Measurements from ENCODE around the gene FGF12. TPM values are rescaled to one million over a fixed set of nuclear protein-coding genes. Genes with fewer than 3 reads are reported as not detected.

Gene FGF12
- polyA plus RNA-seq, 3 donors: not detected

DNA sequence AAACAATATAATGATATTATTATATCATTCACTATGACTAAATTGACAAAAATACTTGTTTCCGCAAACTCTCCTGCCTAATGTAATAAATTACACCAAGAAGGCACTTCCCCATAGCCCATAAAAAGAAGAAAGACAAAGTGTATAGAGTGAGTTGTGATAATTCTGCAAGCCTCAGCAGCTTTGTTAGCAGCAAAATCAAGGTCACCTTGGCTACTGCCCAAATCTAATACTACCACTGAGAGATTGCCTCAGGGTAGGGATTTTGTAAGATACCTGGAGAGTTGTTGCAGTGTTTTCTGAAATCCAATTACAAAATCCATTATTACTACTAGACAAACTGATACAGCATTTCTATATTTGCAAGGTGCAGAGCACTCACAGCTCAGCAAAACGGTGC lies 503.5 kb downstream of the FGF12 start:
- Histone ChIP-seq H3K27ac (ENCODE audit: low read depth in 1 of 2, low read length in 2 of 2) (no peak overlapping the region), H3K36me3 (replicated peaks in 1 of 2; ENCODE audit: control insufficient read depth in 1 of 2, insufficient read depth in 2 of 2, low read length in 2 of 2) (no peaks in the 10 kb centered on the region), H3K27me3 (ENCODE audit: control insufficient read depth in 2 of 2, insufficient read depth in 2 of 2, low read length in 2 of 2) (no peaks in the 10 kb centered on the region), H3K4me2 (replicated peaks; ENCODE audit: extremely low read depth, low read length, poor library complexity, severe bottlenecking) (no peak overlapping the region), H3K9ac (ENCODE audit: insufficient read depth, low read length, poor library complexity, severe bottlenecking) (no peak overlapping the region), H2AFZ (ENCODE audit: insufficient read depth, low read depth, low read length, poor library complexity, severe bottlenecking) (no peak overlapping the region), H3K9me3 (replicated peaks in 1 of 2; ENCODE audit: control insufficient read depth in 1 of 2, insufficient read depth in 1 of 2, low read length in 2 of 2) (no peaks in the 10 kb centered on the region), H3K4me3 (replicated peaks in 1 of 3; ENCODE audit: low read depth in 2 of 3, low read length in 3 of 3) (no peak overlapping the region), H3K4me1 (ENCODE audit: control insufficient read depth in 1 of 2, insufficient read depth in 2 of 2, low read length in 2 of 2) (no peaks in the 10 kb centered on the region), H4K20me1 (ENCODE audit: insufficient read depth, low read length) (no peaks in the 10 kb centered on the region), H3K79me2 (ENCODE audit: insufficient read depth, low read length) (no peaks in the 10 kb centered on the region)
- intact Hi-C loops (cut with micrococcal nuclease): no loop called here
- no peaks in the 10 kb centered on the region for H3K4me1 Mint-ChIP-seq
- H3K9me3 Mint-ChIP-seq: peaks cover 0 to 1% (median 0%) of the 10 kb centered on the region in 7 donors
- no peak overlapping the region for H3K27ac Mint-ChIP-seq
- no peaks in the 10 kb centered on the region for H3K36me3 Mint-ChIP-seq
- no peak for DNase-seq
- no CpG with 5 or more reads among the region's 2 CpGs for WGBS (ENCODE audit: insufficient coverage)
- TF ChIP-seq, protein P1, sequence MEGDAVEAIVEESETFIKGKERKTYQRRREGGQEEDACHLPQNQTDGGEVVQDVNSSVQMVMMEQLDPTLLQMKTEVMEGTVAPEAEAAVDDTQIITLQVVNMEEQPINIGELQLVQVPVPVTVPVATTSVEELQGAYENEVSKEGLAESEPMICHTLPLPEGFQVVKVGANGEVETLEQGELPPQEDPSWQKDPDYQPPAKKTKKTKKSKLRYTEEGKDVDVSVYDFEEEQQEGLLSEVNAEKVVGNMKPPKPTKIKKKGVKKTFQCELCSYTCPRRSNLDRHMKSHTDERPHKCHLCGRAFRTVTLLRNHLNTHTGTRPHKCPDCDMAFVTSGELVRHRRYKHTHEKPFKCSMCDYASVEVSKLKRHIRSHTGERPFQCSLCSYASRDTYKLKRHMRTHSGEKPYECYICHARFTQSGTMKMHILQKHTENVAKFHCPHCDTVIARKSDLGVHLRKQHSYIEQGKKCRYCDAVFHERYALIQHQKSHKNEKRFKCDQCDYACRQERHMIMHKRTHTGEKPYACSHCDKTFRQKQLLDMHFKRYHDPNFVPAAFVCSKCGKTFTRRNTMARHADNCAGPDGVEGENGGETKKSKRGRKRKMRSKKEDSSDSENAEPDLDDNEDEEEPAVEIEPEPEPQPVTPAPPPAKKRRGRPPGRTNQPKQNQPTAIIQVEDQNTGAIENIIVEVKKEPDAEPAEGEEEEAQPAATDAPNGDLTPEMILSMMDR (IDR thresholded peaks at IDR 0.05): no peak
- H3K4me3 Mint-ChIP-seq: no peak overlapping the region
- H3K27me3 Mint-ChIP-seq (ENCODE audit: low read depth in 3 of 3): no peaks in the 10 kb centered on the region

DNA sequence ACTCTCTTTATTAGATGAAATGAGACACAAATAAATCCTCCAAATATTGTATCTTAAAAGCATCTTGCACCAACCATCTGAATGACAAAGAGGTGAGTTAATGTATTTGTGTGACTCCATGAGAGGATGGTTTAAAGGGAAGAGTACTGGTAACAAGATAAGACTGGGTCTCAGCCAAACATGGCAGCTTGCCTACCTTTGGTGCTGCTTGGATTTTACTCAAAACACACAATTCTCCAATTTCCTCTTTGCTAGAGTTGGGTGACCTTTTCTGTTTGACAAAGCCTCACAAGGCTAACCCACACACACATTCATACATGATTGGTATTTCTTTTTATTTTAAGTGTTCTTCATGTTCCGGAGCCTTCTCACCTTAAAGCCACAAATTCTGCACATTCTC lies 506.4 kb downstream of the FGF12 start:
- Histone ChIP-seq H3K36me3 (replicated peaks in 1 of 2; ENCODE audit: control insufficient read depth in 1 of 2, insufficient read depth in 2 of 2, low read length in 2 of 2) (no peaks in the 10 kb centered on the region), H4K20me1 (ENCODE audit: insufficient read depth, low read length) (no peaks in the 10 kb centered on the region), H3K27ac (ENCODE audit: low read depth in 1 of 2, low read length in 2 of 2) (no peak overlapping the region), H3K9me3 (replicated peaks in 1 of 2; ENCODE audit: control insufficient read depth in 1 of 2, insufficient read depth in 1 of 2, low read length in 2 of 2) (no peaks in the 10 kb centered on the region), H3K4me2 (replicated peaks; ENCODE audit: extremely low read depth, low read length, poor library complexity, severe bottlenecking) (no peak overlapping the region), H3K4me3 (replicated peaks in 1 of 3; ENCODE audit: low read depth in 2 of 3, low read length in 3 of 3) (no peak overlapping the region), H3K9ac (ENCODE audit: insufficient read depth, low read length, poor library complexity, severe bottlenecking) (no peak overlapping the region), H3K79me2 (ENCODE audit: insufficient read depth, low read length) (no peaks in the 10 kb centered on the region), H3K27me3 (ENCODE audit: control insufficient read depth in 2 of 2, insufficient read depth in 2 of 2, low read length in 2 of 2) (no peaks in the 10 kb centered on the region), H2AFZ (ENCODE audit: insufficient read depth, low read depth, low read length, poor library complexity, severe bottlenecking) (no peak overlapping the region), H3K4me1 (ENCODE audit: control insufficient read depth in 1 of 2, insufficient read depth in 2 of 2, low read length in 2 of 2) (no peaks in the 10 kb centered on the region)
- H3K4me1 Mint-ChIP-seq: no peaks in the 10 kb centered on the region
- H3K27ac Mint-ChIP-seq: no peak overlapping the region
- TF ChIP-seq, protein P1 (IDR thresholded peaks at IDR 0.05): no peak
- peaks cover 0 to 5% (median 0%) of the 10 kb centered on the region in 7 donors for H3K9me3 Mint-ChIP-seq
- H3K27me3 Mint-ChIP-seq (ENCODE audit: low read depth in 3 of 3): no peaks in the 10 kb centered on the region
- intact Hi-C loops (cut with micrococcal nuclease): no loop called here
- no peak for DNase-seq
- no peaks in the 10 kb centered on the region for H3K36me3 Mint-ChIP-seq
- no peak overlapping the region for H3K4me3 Mint-ChIP-seq
- WGBS (ENCODE audit: insufficient coverage): no CpG with 5 or more reads among the region's 1 CpG

Measured in CD14-positive monocyte (primary cell).